HG03378 (cell line): Measurements from ENCODE around the gene SERP1.

Experiments
- ATAC-seq: cut with Tn5 transposase; IDR thresholded peaks from one replicate; pipeline ENCODE4 v1.9.1; 2021; ENCODE audit warnings: mild to moderate bottlenecking, moderate library complexity; ENCODE audit not compliant: unreplicated experiment

Gene SERP1

DNA sequence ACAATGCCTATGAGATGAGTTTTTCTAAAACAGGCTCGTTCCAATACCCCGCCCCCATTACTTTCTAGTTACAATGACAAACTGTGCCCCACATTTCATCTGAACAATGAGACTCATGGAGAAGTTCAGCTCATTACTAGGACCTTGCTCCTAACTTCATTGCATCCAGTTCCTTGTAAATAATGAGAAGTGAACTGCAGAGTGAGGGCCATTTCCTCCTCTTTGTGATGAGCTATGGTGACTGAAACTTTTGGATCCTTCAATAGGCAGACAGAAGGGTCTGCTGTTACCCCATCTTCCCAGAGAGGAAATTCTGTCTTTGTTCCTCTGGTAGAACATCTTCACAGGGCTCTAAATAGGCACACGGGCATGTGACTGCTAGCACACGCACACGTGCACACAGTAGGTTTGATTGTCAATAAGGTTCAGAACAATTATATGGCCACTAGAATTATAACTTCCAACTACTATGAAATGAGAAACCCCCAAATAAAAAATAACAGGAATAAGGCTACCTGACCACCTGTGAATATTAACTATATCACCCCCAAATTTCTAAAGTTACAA, 51.8 kb downstream of the SERP1 start:
- ATAC-seq = no peak
